Uterus (tissue), 2 donors: ENCODE data around the gene INTS11.

Experiments used
- CTCF ChIP-seq, 4 experiments: fragments of 200-600 bp in 2 of 4; fragments of 450-650 bp in 2 of 4; sonication (generic) in 2 of 4; IDR thresholded peaks; one replicate each; pipeline ENCODE4 v1.5.1; 2016 to 2019; ENCODE audit warnings: antibody characterized with exemption in 4 of 4, mild to moderate bottlenecking in 2 of 4, moderate library complexity in 1 of 4
- POLR2A ChIP-seq, 2 donors: fragments of 450-650 bp; IDR thresholded peaks; one replicate each; pipeline ENCODE4 v1.6.1; 2016; ENCODE audit warnings: antibody characterized with exemption in 2 of 2, mild to moderate bottlenecking in 1 of 2, moderate library complexity in 1 of 2

GRCh38 chr1:1373051-1373814 is 48.8 kb upstream of the INTS11 start:
- TF ChIP-seq CTCF (IDR thresholded peaks at IDR 0.05) (no peak), POLR2A (IDR thresholded peaks at IDR 0.05) (no peak)
